ENCODE measurements around the gene THRB. TPM values are rescaled to one million over a fixed set of nuclear protein-coding genes. Genes with fewer than 3 reads are reported as not detected.

THRB gene
- total and polyA plus RNA-seq, 8 donors: 10.1 to 18.6 (median 15.1) TPM

DNA sequence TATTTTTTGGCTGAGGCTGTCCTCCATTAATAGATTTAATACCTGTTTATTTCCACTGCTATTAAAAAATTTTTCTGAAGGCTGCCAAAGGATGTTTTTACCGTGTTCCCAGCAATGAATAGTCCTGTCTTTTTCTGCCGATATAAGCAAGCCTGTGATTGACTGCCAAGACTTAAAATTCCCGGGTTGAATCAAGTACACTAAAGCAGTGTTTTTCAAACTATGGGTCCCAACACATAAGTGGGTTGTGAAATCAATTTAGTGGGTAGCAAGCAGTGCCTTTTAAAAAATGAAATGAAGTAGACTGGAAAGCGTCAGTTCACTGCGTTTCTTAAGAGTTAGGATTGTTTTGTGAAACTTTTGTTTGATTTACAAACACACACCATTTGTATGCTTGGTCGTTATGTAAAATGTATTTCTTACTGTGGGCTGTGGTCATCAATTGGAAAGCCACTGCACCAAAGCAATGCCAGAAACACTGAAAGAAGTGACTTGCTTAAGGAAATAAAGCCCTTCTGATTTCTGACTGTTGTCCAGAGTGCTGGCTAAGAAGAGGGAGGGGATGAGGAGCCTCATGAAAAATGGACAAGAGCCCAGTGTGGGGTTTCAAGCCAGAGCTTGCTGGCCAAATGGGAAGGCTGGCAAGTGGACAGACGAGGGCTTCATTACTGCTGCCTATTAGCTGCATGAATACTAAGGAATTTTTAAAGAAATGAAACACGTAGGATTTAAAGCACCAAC is 206.0 kb downstream of the THRB start:
- H3K27me3 ChIP-seq: no peaks in the 10 kb centered on the region
- H3K4me3 ChIP-seq: no peak overlapping the region
- no peaks in the 10 kb centered on the region for H3K36me3 ChIP-seq
- peak in 1 of 4 donors; percentile 28 for DNase-seq
- peaks cover 9 to 12% of the 10 kb centered on the region in 2 donors for H3K4me1 ChIP-seq
- peak overlapping the region; percentile 49 to 53 for H3K27ac ChIP-seq
- H3K9me3 ChIP-seq: peaks cover 0 to 2% of the 10 kb centered on the region in 2 donors
- peak; percentile 69 for ATAC-seq
- intact Hi-C loops (cut with DNase I): no loop called here
- TF ChIP-seq, protein P1, sequence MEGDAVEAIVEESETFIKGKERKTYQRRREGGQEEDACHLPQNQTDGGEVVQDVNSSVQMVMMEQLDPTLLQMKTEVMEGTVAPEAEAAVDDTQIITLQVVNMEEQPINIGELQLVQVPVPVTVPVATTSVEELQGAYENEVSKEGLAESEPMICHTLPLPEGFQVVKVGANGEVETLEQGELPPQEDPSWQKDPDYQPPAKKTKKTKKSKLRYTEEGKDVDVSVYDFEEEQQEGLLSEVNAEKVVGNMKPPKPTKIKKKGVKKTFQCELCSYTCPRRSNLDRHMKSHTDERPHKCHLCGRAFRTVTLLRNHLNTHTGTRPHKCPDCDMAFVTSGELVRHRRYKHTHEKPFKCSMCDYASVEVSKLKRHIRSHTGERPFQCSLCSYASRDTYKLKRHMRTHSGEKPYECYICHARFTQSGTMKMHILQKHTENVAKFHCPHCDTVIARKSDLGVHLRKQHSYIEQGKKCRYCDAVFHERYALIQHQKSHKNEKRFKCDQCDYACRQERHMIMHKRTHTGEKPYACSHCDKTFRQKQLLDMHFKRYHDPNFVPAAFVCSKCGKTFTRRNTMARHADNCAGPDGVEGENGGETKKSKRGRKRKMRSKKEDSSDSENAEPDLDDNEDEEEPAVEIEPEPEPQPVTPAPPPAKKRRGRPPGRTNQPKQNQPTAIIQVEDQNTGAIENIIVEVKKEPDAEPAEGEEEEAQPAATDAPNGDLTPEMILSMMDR (IDR thresholded peaks at IDR 0.05): no peak

DNA sequence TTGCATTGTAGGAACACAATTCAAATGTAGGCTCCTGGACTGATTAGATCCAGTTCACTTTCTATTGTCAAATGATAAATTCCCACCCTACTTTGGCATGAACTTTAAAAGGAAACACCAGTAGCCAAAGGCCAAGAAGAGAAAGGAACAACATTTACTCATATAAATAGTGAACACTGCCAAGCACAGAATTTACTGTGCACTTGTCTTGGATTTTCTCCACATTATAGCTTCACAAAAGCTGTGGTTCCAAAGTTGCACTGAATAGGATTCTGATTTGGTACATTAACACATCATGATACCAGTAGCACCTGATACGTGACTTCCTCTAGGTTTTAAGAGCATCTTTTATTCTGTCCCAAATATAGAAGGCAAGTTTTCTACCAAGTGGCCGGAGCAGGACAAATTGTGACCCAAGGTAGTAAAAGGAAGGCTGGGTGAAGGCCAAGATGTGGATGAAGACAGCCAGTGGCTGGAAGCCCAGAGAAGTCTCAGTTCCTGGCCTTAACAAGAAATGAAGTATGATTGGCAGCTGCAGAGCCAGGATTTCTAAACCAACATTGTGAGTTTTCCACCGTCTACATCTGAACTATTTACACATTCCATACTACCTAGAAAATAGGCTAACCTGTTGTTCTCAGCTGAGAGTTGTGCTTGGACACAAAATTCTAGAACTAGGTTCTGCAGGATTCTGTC is 206.7 kb downstream of the THRB start:
- DNase-seq (no peak), ATAC-seq (peak; percentile 68)
- Histone ChIP-seq H3K27ac (peak overlapping the region in 1 of 2 donors; percentile 49), H3K4me1 (peaks cover 9 to 12% of the 10 kb centered on the region in 2 donors), H3K4me3 (no peak overlapping the region), H3K36me3 (no peaks in the 10 kb centered on the region), H3K27me3 (no peaks in the 10 kb centered on the region), H3K9me3 (peaks cover 0 to 2% of the 10 kb centered on the region in 2 donors)
- TF ChIP-seq, protein P1 (IDR thresholded peaks at IDR 0.05): no peak
- intact Hi-C loops (cut with DNase I): no loop called here

DNA sequence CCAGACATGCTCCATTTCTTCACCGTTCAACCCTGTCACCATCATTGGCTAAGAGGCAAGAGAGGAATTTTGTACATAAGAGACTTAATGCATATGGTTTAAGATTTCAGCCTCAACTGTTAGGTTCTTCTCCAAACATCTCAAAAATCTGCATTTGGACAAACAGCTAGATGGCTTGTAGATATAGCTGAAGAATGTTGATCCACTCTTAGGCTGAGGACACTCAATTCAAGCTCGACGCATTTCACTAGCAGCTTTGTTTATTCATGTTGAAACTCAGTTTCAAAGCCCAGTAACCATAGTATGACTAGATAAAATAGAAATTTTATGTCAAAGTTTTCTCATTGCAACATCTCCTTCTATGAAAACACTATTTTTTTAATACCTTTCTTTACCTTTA is 208.2 kb downstream of the THRB start:
- DNase-seq (no peak), ATAC-seq (peak; percentile 52)
- H3K27ac ChIP-seq: no peak overlapping the region
- no peaks in the 10 kb centered on the region for H3K27me3 ChIP-seq
- H3K4me1 ChIP-seq: peaks cover 9 to 12% of the 10 kb centered on the region in 2 donors
- intact Hi-C loops (cut with DNase I): no loop called here
- peaks cover 0 to 2% of the 10 kb centered on the region in 2 donors for H3K9me3 ChIP-seq
- TF ChIP-seq, protein P1 (IDR thresholded peaks at IDR 0.05): no peak
- H3K4me3 ChIP-seq: no peak overlapping the region
- no peaks in the 10 kb centered on the region for H3K36me3 ChIP-seq

DNA sequence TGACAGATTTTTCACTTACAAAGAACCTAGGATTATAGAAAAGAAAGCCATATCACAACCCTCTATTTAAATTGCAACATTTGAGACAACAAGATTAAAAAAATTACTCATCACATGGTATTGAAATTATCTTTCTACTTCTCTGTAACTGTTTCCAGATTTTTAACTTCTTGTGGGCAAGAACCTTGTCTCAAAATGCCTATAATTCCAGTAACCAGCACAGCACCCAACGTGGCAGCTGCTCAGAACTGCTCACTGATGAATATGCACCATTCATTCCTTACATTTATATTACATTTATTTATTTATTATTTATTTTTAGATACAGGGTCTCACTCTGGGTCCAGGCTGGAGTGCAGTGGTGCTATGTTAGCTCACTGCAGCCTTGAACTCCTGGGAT is 216.1 kb downstream of the THRB start:
- no peaks in the 10 kb centered on the region for H3K4me1 ChIP-seq
- no peaks in the 10 kb centered on the region for H3K9me3 ChIP-seq
- intact Hi-C loops (cut with DNase I): no loop called here
- H3K4me3 ChIP-seq: no peak overlapping the region
- no peaks in the 10 kb centered on the region for H3K36me3 ChIP-seq
- DNase-seq (no peak), ATAC-seq (no peak)
- no peaks in the 10 kb centered on the region for H3K27me3 ChIP-seq
- no peak overlapping the region for H3K27ac ChIP-seq
- TF ChIP-seq, protein P1 (IDR thresholded peaks at IDR 0.05): no peak

DNA sequence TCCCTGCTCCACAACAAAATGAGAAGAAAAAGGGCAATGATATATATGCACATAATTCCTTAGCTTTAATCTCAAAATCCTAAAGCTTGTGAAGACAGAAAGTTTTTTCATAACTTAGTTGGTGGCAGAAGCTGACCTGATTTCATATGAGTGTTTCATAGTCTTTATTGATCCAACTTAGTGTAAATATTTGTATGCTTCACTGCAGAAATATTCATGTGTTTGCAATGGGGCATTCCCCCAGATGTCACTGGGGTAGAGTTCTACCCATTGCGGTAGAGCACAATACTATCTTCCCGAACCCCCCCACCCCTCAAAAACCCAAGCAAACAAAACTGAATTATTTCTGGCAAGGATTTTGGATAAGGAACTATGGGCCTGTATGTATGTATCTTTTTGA is 221.2 kb downstream of the THRB start:
- Histone ChIP-seq H3K9me3 (no peaks in the 10 kb centered on the region), H3K27ac (no peak overlapping the region), H3K4me3 (no peak overlapping the region), H3K27me3 (no peaks in the 10 kb centered on the region), H3K4me1 (no peaks in the 10 kb centered on the region), H3K36me3 (no peaks in the 10 kb centered on the region)
- intact Hi-C loops (cut with DNase I): no loop called here
- ATAC-seq (no peak), DNase-seq (no peak)
- TF ChIP-seq, protein P1 (IDR thresholded peaks at IDR 0.05): no peak

Measured in left lung (tissue), 10 donors.